DLD1 (cell line): ENCODE measurements around the gene CDHR5.

ENCODE experiments used
- in situ Hi-C: cut with HindIII; loops from 2 replicates; pipeline ENCODE4 v1.10.0; 2017; ENCODE audit warnings: low sequenced_read_pairs

CDHR5 gene

DNA sequence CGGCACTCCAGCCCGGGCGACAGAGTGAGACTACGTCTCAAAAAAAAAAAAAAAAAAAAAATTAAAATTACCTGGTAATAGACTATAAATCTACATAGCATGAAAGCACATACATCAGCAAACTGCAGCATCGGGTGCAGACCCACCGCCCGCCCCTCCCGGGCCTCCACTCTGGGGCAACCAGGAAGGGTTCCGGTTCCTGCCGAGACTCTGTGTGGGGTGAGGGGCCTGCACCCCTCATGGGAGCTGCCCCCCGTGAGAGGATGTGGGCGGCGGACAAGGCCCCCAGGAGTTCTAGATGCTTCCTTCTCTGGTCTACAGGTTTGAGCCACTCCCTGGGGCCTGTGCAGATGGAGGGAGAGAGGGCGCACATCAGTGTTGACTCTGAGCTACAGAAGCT lies 21.5 kb upstream of the CDHR5 start:
- in situ Hi-C loops, result no loop called here

DNA sequence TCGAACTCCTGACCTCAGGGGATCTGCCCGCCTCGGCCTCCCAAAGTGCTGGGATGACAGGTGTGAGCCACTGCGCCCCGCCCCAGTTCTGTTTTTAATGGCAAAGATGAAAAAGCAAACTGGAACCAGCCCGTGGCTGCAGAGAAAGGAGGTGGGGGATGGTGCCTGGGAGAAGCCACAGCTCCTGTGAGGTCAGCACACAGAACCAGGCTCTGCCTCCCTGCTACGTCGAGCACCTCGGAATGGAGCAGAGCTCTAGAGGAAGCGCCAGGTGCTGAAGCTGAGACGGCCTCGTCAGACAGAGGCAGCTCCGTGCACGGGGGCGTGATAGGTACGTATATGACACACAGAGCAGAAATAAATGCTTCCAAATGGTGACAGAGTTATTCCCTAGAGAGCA lies 20.8 kb upstream of the CDHR5 start:
- in situ Hi-C loops, result no loop called here

DNA sequence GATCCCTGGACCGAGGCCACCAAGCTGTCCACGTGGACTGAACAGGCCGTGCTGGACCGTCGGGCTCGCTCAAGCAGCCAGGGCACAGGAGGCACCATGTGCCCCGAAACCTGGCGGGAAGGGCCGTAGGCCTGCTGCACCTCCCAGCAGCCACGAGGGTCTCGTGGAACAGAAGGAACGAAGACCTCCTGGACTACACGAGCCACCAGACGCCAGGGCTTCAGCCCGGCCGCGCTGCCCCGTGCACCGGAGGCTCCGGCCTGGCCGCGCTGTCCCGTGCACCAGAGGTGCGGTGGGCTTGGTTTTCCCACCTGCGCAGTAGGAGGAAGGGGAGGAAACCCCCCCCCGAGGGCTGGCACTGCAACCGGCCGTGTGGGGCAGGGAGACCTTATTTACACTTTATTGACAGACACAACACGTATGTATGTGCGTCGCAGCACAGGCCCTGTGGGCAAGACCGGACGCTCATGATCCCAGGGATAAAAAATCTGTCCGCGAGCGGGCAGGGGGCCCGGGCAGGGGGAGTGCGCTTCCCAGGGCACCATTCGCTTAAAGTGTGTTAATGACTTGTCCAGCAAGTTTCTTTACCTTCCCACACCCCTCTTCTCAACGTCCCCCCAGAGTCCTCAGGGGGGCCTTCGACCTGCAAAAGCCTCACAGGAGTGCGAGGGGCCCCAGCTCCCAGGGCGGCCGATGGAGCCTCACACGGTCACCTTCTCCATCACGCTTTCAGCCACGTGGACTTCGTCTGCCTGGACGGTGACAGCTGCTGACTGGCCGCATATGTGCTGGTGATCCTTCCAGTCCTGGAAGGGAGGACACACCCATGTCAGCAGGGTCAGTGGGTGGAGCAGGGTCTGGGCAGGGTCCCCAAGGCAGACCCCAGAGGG lies 19.3 kb upstream of the CDHR5 start:
- in situ Hi-C loops, result no loop called here

DNA sequence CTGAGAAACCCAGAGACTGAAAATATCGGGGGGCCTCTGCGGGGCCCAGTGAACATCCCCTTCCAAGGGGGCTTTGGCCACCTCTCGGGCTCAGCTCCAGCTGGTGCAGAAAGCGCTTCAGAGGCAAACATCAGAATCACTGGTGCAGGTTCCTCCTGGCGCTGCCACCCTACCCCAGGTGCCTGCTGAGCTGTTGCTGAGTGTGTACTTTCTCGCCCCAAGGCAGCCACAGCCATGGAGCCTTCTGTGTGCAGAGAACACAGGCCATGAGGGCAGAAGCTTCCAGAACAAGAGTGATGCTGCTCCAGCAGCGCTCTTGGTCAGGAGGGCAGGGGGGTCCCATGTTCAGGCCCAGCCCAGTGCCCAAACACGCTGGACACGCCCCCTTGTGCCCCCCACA lies 18.6 kb upstream of the CDHR5 start:
- in situ Hi-C loops, result no loop called here

DNA sequence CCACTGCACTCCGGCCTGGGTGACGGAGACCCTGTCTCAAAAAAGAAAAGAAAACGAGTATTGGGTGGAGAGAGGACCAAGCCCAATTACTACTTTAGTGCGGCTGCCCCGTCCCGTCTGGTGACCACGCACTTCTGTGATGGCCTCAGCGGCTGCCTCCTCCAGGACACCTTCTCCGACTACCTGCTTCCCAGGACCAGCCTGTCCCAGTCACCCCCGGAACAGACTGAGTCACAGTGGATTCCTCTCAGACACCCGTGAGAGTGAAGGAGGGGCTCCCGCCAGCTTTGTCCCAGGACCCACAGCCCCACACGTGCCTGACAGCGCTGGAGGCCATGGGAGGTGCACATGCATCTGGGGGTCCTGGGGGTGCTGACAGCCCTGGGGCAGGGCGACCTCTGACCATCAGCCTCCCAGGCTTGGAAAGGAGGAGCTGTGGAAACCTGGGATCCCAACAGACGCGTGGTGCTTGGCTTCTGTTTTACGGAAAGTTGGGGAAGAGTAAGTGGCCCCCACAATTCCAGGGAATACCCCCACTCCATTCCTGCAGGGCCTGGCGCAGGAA lies 17.1 kb upstream of the CDHR5 start:
- in situ Hi-C loops, result no loop called here

DNA sequence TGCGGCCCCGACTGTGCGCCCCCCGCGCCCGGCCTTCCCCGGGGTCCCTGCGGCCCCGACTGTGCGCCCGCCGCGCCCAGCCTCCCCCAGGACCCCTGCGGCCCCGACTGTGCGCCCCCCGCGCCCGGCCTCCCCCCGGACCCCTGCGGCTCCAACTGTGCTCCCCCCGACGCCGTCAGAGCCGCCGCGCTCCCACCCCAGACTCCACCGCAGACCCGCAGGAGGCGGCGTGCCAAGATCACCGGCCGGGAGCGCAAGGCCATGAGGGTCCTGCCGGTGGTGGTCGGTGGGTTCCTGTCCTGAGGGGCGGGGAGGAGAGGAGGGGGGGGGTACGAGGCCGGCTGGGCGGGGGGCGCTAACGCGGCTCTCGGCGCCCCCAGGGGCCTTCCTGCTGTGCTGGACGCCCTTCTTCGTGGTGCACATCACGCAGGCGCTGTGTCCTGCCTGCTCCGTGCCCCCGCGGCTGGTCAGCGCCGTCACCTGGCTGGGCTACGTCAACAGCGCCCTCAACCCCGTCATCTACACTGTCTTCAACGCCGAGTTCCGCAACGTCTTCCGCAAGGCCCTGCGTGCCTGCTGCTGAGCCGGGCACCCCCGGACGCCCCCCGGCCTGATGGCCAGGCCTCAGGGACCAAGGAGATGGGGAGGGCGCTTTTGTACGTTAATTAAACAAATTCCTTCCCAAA lies 15.4 kb upstream of the CDHR5 start:
- in situ Hi-C loops, result no loop called here

DNA sequence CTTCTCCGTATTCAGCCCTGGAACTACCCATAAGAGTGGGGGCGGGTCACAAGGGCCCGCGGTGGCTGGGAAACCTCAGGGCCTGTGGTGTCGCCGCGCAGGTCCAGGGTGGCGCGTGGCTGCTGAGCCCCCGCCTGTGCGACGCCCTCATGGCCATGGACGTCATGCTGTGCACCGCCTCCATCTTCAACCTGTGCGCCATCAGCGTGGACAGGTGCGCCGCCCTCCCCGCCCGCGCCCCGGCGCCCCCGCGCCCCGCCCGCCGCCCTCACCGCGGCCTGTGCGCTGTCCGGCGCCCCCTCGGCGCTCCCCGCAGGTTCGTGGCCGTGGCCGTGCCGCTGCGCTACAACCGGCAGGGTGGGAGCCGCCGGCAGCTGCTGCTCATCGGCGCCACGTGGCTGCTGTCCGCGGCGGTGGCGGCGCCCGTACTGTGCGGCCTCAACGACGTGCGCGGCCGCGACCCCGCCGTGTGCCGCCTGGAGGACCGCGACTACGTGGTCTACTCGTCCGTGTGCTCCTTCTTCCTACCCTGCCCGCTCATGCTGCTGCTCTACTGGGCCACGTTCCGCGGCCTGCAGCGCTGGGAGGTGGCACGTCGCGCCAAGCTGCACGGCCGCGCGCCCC lies 14.7 kb upstream of the CDHR5 start:
- in situ Hi-C loops, result no loop called here

DNA sequence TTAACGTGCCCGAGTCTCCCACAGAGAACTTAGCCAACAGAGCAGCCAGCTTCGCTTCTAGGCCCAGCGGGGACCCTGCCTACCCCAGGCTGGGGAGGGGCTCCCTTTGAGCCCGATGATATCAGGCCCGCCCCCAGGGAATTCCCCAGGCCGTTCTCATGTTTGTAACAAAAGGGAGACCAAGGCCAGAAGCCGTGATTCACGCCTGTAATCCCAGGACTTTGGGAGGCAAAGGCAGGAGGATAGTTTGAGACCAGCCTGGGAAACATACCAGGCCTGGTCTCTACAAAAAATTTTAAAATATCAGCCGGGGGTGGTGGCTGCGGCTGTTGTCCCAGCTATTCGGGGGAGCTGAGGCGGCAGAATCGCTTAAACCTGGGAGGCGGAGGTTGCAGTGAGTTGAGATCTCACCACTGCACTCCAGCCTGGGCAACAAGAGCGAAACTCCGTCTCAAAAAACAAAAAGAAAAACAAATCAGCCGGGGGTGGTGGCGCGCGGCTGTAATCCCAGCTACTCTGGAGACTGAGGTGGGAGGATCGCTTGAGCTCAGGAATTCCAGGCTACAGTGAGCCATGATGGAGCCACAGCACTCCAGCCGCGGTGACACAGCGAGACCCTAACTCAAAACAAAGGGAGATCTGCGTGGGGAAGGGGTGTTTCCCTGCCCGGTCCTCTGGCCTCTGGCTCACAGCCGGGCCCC lies 14.0 kb upstream of the CDHR5 start:
- in situ Hi-C loops, result no loop called here

DNA sequence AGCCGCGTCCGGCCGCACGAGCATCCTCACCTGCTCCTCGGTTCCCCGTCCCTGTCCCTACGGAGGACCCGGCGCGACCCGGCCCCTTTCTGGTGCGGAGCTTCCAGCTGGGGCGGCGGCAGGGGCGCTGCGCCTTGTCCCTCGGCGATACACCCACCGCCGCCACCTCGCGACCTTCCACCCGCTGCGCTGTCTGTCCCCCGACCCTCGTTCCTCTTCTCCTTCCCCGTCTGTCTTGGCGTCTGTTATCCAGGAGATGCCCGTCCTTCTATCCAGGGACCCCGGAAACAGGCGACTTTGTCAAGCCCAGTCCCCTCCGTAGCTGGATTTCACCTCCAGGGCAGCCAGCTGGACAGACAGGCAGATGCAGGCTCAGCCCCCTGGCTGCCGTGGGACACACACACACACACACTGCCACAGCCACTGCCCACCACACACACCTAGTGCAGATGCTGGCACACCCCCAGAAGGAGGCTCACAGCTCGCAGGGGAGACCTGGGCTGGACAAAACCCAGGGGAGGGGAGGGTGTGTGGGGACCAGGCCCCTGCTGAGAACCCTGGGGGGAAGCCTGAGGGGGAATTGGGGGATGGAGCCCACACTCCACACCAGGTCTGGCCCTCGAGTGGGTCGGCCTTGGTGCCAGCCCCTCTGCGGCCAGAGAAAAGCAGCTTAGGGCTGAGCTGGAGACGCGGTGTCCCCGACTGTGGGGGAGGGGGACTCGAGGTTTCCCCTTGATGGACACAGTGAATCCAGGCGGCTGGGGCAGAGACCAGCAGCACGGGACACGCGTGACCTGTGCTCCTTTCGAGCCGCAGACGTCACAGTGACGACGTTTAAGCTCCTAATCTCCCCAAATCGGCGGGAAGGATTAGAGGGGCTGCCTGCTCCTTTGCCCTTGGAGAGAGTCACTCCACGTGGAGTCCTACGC lies 13.1 kb upstream of the CDHR5 start:
- in situ Hi-C loops, result no loop called here

DNA sequence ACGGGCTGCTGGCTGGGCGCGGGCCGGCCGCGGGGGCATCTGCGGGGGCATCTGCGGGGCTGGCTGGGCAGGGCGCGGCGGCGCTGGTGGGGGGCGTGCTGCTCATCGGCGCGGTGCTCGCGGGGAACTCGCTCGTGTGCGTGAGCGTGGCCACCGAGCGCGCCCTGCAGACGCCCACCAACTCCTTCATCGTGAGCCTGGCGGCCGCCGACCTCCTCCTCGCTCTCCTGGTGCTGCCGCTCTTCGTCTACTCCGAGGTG lies 12.5 kb upstream of the CDHR5 start:
- in situ Hi-C loops, result no loop called here

DNA sequence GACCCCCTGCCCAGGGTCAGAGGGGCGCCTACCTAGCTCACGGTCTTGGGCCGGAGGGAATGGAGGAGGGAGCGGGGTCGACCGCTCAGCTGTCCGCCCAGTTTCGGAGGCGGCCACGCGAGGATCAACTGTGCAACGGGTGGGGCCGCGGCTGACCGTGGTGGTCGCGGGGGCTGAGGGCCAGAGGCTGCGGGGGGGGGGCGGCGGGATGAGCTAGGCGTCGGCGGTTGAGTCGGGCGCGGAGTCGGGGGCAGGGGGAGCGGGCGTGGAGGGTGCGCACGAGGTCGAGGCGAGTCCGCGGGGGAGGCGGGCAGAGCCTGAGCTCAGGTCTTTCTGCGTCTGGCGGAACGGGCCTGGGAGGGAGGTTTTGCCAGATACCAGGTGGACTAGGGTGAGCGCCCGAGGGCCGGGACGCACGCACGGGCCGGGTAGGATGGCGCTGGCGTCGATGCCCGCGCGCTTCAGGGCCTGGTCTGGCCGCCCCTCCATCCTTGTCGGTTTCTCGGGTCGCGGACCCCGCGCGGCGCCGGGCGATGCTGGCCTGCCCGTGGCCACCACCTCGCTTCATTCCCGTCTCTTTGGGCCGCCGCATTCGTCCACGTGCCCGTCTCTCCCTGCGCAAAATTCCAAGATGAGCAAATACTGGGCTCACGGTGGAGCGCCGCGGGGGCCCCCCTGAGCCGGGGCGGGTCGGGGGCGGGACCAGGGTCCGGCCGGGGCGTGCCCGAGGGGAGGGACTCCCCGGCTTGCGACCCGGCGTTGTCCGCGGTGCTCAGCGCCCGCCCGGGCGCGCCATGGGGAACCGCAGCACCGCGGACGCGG lies 12.0 kb upstream of the CDHR5 start, which contains the start of gene DRD4:
DRD4 (plus strand) TSS at position 759 of the 822 bp plus-strand sequence; CDS start at position 795, 36 bp downstream.
- in situ Hi-C loops, result no loop called here

DNA sequence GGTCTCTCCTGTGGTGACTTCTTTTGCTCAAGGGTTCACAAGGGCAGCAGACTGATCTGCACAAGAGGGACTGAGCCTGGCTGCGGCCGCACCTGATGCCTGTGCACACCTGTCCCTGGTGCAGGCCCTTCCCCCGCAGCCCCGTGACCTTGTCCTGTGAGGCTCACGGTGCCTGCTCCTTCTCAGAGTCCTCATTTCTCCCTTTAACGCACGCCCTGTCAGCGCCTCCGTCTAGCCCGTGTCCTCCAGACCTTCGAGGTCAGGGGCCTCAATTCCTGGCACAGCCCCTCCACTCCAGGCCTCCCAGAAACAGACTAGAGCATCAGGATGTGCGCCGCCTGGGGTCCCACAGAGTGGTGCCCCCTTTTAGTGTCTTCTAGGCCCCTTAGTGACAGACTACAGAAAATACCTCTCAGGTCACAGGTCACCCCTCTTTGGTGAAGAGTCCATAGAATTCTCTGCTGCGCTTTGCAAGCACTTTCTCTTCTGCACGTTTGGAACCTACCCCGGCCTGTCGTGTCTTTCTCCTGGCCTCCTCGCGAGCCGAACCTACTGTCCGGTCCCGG lies 11.3 kb upstream of the CDHR5 start:
- in situ Hi-C loops, result no loop called here

DNA sequence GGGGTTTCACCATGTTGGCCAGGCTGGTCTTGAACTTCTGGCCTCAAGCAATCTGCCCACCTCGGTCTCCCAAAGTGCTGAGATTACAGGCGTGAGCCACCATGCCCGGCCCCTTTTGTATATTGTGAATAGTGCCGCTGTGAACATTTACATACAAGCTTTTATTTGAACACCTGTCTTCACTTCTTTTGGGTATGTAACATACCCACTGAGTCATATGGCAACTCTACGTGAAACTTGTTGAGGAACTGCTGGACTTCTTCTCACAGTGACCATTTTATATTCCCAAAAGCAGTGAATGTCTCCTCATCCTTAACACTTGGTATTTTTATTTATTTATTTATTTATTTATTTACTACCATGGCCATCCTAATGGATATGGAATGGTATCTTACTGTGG lies 6.1 kb upstream of the CDHR5 start:
- in situ Hi-C loops, result no loop called here

DNA sequence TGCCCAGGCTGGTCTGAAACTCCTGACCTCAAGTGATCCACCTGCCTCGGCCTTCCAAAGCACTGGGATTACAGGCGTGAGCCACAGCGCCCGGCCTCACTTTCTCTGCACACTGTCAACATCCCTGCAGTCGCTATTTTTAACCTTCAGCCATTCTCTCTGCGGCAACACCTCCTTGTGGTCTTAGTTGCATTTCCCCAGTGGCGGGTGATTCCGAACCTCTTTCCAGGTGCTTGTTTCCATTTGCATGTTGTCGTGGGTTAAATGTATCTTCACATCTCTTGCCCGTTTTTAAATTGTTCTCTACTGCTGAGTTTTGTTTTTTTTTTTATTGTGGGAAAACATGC lies 4.5 kb upstream of the CDHR5 start:
- in situ Hi-C loops, result no loop called here

DNA sequence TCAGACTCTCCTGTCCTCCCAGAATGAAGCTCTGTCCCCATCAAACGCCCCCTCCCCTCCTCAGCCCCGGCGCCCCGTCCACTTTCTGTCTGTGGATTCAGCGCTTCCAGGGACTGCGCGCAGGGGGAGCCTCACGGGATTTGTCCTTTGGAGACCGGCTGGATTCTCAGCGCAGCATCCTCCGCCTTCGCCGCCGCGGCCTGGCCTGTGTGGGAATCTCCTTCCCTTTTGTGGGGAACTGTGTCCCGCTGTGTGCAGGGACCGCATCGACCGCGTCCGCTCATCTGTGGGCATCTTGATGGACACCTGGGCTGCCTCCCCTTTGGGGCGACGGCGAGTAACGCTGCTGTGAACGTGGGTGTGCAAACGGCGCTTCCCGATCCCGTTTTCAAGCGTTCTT lies 3.3 kb upstream of the CDHR5 start:
- in situ Hi-C loops, result no loop called here

DNA sequence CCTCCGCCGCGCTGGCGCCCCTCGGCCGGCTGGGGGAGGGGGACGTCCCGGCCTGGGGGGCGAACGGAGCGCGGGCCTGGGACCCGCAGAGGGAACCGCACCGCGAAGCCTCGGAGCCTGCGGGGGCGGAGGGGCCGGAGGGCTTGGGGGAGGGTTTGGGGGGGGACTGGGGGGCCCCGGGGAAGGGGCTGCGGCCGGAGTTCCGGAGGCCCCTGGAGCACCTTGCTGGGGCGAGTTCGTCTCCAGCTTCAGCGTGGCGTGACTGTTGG lies 2.5 kb upstream of the CDHR5 start:
- in situ Hi-C loops, result no loop called here

DNA sequence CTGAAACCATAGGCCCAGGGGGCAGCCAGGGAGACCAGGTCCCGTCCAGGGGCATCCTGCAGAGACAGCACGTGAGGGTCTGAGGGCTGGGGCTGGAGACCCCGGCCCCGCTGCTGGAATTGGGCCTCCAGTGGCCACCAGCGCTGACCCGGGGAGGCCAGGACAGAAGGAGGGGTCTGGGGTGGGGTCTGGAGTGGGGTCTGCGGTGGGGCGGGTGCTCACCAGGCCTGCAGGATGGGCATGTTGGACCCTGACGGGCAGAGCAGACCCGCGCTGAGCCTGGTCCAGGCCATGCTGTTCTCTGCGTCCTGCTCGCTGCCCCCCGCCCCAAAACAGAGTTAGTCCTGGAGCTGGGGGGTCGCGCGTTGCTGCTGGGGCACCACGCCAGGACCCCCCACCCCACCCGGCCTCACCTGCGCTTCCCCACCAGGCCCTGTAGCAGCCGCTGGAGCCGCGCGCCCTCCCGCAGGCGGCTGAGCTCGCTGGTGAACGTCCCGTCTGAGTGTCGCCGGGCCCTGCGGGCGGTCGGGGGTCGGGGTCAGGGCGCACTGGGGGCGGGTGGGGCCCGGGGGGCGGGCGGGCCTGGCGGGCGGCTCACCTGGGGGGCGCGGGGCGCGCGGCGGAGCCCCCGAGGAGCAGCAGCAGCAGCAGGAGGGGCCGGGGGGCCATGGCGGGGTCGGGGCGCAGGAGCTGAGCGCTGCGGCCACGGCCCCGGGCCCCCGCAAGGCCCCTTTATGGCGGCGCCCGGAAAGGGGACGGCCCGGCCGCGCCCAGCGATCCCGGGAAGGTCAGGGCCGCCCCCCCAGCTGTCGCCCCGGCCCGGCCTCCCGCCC lies 1.9 kb upstream of the CDHR5 start, which contains the start of gene SCT:
SCT (minus strand) TSS at position 707 of the 833 bp plus-strand sequence; CDS start at position 669, 38 bp downstream.
- in situ Hi-C loops, result no loop called here

DNA sequence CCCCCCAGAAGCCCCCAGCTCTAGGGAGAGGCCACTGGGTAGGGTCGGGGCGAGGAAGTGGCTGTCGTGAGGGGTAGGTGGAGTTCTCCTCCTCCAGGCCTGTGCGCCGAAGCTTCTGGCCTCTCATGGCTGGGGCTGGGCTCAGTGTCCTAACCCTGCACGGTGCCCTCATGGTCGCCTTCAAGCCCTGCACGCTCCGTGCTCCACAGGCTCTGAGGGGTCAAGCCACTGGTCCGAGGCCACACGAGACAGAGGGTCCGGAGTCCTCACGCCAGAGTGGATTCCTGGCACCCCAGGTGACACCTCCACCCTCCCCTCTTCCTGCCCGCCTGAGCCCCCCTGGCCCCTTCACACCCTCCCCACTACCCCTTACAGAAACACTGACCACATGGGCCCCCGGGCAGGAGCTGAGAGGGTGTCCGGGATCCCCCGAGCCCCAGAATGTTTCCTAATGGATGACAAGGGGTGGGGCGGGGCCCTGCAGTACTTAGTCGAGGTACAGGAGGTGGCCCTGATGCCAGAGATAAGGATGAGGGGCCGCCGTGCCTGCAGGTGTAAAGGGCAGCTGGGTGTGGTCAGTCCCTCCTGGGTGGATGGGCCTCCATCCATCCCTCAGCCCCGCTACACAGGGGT lies 997 bp upstream of the CDHR5 start:
- in situ Hi-C loops, result no loop called here
